HepG2 (cell line): ENCODE data around the gene ISG20L2. TPM values are rescaled to one million over a fixed set of nuclear protein-coding genes. Genes with fewer than 3 reads are reported as not detected.
A peak's percentile ranks its signal among the peaks of the same experiment; 100 is the strongest.

Source experiments
- ATAC-seq: fragments of 200-7000 bp; cut with Tn5 transposase; 3 replicates; pipeline ENCODE4 v1.9.1; 2020; ENCODE audit warnings: mild to moderate bottlenecking, moderate library complexity
- BruUV-seq: library from RNA; stranded (reverse); fragments of 400-500 nt; replicated peaks from 2 replicates; lab custom pipeline; 2021; lab: Mats Ljungman, UMichigan
- CTCF ChIA-PET: fragments of 300-600 bp; formaldehyde crosslinking; extraction: SDS; loops from one replicate; lab custom pipeline; 2021; ENCODE audit warnings: low total read pairs, inconsistent platforms, low intra/inter-chr PET ratio; lab: Yijun Ruan, JAX
- POLR2A ChIA-PET: fragments of 350-600 bp; sonication (Branson Sonifier 250); formaldehyde crosslinking; loops from one replicate; lab custom pipeline; 2020; ENCODE audit warnings: antibody characterized with exemption, inconsistent platforms; lab: Yijun Ruan, JAX
- DNase-seq: peaks from one replicate; pipeline ENCODE4 v3.0.0-alpha.2; 2015; ENCODE audit warnings: low spot score
- FAIRE-seq: peaks from 3 replicates; lab custom pipeline; 2011; peaks lifted over from hg19 to GRCh38; lab: Jason Lieb, UNC
- H2AFZ ChIP-seq: one replicate; pipeline ENCODE4 v1.6.1; 2011; ENCODE audit warnings: low read length, inconsistent platforms
- H3K27ac ChIP-seq: fragments of 300-600 bp; 3 replicates; pipeline ENCODE4 v1.8.0; 2011; ENCODE audit warnings: mixed run types, mild to moderate bottlenecking, mixed read lengths, low read length, inconsistent platforms; ENCODE audit not compliant: insufficient read depth; ENCODE audit errors: extremely low read length
- H3K27me3 ChIP-seq, 2 experiments: fragments of 200-600 bp in 1 of 2; 2 replicates in 1 of 2; 3 replicates in 1 of 2; pipeline versions ENCODE4 v1.6.0 to v1.8.0; 2011; ENCODE audit warnings: low read length in 2 of 2, mild to moderate bottlenecking in 2 of 2, moderate library complexity in 2 of 2, inconsistent platforms in 1 of 2; ENCODE audit not compliant: insufficient read depth in 2 of 2, control insufficient read depth in 1 of 2
- H3K36me3 ChIP-seq, 2 experiments: fragments of 200-600 bp in 1 of 2; replicated peaks in 1 of 2; 2 replicates in 1 of 2; 3 replicates in 1 of 2; pipeline versions ENCODE4 v1.5.1 to v1.8.0; 2011; ENCODE audit warnings: low read length in 2 of 2, inconsistent platforms in 1 of 2; ENCODE audit not compliant: insufficient read depth in 2 of 2, control insufficient read depth in 1 of 2
- H3K4me1 ChIP-seq: 2 replicates; pipeline ENCODE4 v1.5.1; 2012; ENCODE audit warnings: low read length, inconsistent platforms; ENCODE audit not compliant: insufficient read depth
- H3K4me2 ChIP-seq: 2 replicates; pipeline ENCODE4 v1.6.0; 2011; ENCODE audit warnings: low read depth, low read length, inconsistent platforms
- H3K4me3 ChIP-seq, 3 experiments: fragments of 200-600 bp in 1 of 3; sonication (generic), shearing (Covaris generic) in 1 of 3; replicated peaks in 1 of 3; 2 replicates each; pipeline ENCODE4 v1.5.1; 2011 to 2016; ENCODE audit warnings: low read length in 3 of 3, inconsistent platforms in 2 of 3, low read depth in 2 of 3, mild to moderate bottlenecking in 2 of 3, control low read depth in 1 of 3, mixed read lengths in 1 of 3; ENCODE audit not compliant: insufficient read depth in 1 of 3
- H3K79me2 ChIP-seq: one replicate; pipeline ENCODE4 v1.6.1; 2011; ENCODE audit warnings: low read length, inconsistent platforms; ENCODE audit not compliant: insufficient read depth
- H3K9ac ChIP-seq: 2 replicates; pipeline ENCODE4 v1.6.0; 2011; ENCODE audit warnings: mild to moderate bottlenecking, low read depth, low read length, inconsistent platforms; ENCODE audit not compliant: insufficient read depth
- H3K9me3 ChIP-seq: 2 replicates; pipeline ENCODE4 v1.5.1; 2012; ENCODE audit warnings: mild to moderate bottlenecking, low read length
- H4K20me1 ChIP-seq: 2 replicates; pipeline ENCODE4 v1.6.0; 2011; ENCODE audit warnings: inconsistent platforms, mild to moderate bottlenecking, low read length, moderate library complexity; ENCODE audit not compliant: insufficient read depth
- ARID2 ChIP-seq: sonication (generic); formaldehyde crosslinking; IDR thresholded peaks from 2 replicates; pipeline ENCODE4 v1.8.1; 2022; ENCODE audit warnings: mild to moderate bottlenecking, missing genetic modification reagents, borderline replicate concordance
- BRD4 ChIP-seq: sonication (generic); formaldehyde crosslinking; IDR thresholded peaks from 2 replicates; pipeline ENCODE4 v1.4.0; 2020; ENCODE audit warnings: missing genetic modification reagents
- GABPB1 ChIP-seq: IDR thresholded peaks from 2 replicates; pipeline ENCODE4 v1.6.1; 2016; ENCODE audit warnings: mild to moderate bottlenecking, missing genetic modification reagents, moderate library complexity, missing compliant biosample characterization
- GATAD2A ChIP-seq: IDR thresholded peaks from 2 replicates; pipeline ENCODE4 v1.6.1; 2016
- KLF11 ChIP-seq: IDR thresholded peaks from 2 replicates; pipeline ENCODE4 v1.6.1; 2016; ENCODE audit warnings: missing compliant biosample characterization
- NR2C2 ChIP-seq: sonication (generic); formaldehyde crosslinking; IDR thresholded peaks from 2 replicates; pipeline ENCODE4 v1.4.0; 2020; ENCODE audit warnings: missing genetic modification reagents, mild to moderate bottlenecking, moderate library complexity, borderline replicate concordance
- NR2F2 ChIP-seq: IDR thresholded peaks from 2 replicates; pipeline ENCODE4 v1.6.1; 2012; ENCODE audit warnings: low read depth, inconsistent platforms, borderline replicate concordance
- PCBP2 ChIP-seq: fragments of 200-400 bp; formaldehyde crosslinking; optimal IDR thresholded peaks from 2 replicates; pipeline ENCODE3; 2018; ENCODE audit warnings: low read length, low read depth; ENCODE audit not compliant: poor library complexity, severe bottlenecking
- RAD51 ChIP-seq: fragments of 450-650 bp; IDR thresholded peaks from 2 replicates; pipeline ENCODE4 v1.6.1; 2016; ENCODE audit warnings: borderline replicate concordance
- RBM22 ChIP-seq: fragments of 200-400 bp; formaldehyde crosslinking; optimal IDR thresholded peaks from 2 replicates; pipeline ENCODE3; 2017; ENCODE audit warnings: mild to moderate bottlenecking, low read length, moderate library complexity
- RELA ChIP-seq: sonication (generic); formaldehyde crosslinking; IDR thresholded peaks from 2 replicates; pipeline ENCODE4 v1.4.0; 2020; ENCODE audit warnings: missing genetic modification reagents
- RNF2 ChIP-seq: fragments of 450-650 bp; conservative IDR thresholded peaks from 2 replicates; pipeline ENCODE4 v1.6.1; 2016; ENCODE audit warnings: low read depth
- SATB2 ChIP-seq: sonication (generic); formaldehyde crosslinking; IDR thresholded peaks from 2 replicates; pipeline ENCODE4 v1.5.0; 2020; ENCODE audit warnings: missing genetic modification reagents
- SMAD9 ChIP-seq: sonication (generic); formaldehyde crosslinking; IDR thresholded peaks from 2 replicates; pipeline ENCODE4 v1.5.1; 2020; ENCODE audit warnings: mild to moderate bottlenecking, missing genetic modification reagents
- SUZ12 ChIP-seq: fragments of 150-350 bp; IDR thresholded peaks from 2 replicates; pipeline ENCODE4 v1.6.1; 2014; ENCODE audit warnings: low read depth, low read length
- TEAD2 ChIP-seq: sonication (generic); formaldehyde crosslinking; IDR thresholded peaks from 2 replicates; pipeline ENCODE4 v1.9.0; 2021; ENCODE audit warnings: missing genetic modification reagents
- ZBTB38 ChIP-seq: sonication (generic); formaldehyde crosslinking; IDR thresholded peaks from 2 replicates; pipeline ENCODE4 v1.5.1; 2020; ENCODE audit warnings: mild to moderate bottlenecking, missing genetic modification reagents
- ZFP36 ChIP-seq: fragments of 150-350 bp; IDR thresholded peaks from 2 replicates; pipeline ENCODE4 v1.6.1; 2018; ENCODE audit warnings: borderline replicate concordance, low read length, low read depth; ENCODE audit not compliant: partially characterized antibody
- ZNF333 ChIP-seq: sonication (generic); formaldehyde crosslinking; IDR thresholded peaks from 2 replicates; pipeline ENCODE4 v1.4.0; 2020; ENCODE audit warnings: mild to moderate bottlenecking, missing genetic modification reagents, borderline replicate concordance
- ZNF335 ChIP-seq: sonication (generic); formaldehyde crosslinking; IDR thresholded peaks from 2 replicates; pipeline ENCODE4 v1.4.0; 2020; ENCODE audit warnings: missing genetic modification reagents
- ZNF34 ChIP-seq: sonication (generic); formaldehyde crosslinking; IDR thresholded peaks from 2 replicates; pipeline ENCODE4 v1.4.0; 2020; ENCODE audit warnings: mild to moderate bottlenecking, missing genetic modification reagents, borderline replicate concordance
- ZNF530 ChIP-seq: sonication (generic); formaldehyde crosslinking; IDR thresholded peaks from 2 replicates; pipeline ENCODE4 v1.5.0; 2020; ENCODE audit warnings: low read depth, mild to moderate bottlenecking, missing genetic modification reagents
- ZNF660 ChIP-seq: sonication (generic); formaldehyde crosslinking; IDR thresholded peaks from 2 replicates; pipeline ENCODE4 v1.5.1; 2020; ENCODE audit warnings: mild to moderate bottlenecking, low read depth, missing genetic modification reagents, borderline replicate concordance
- ZNF670 ChIP-seq: sonication (generic); formaldehyde crosslinking; IDR thresholded peaks from 2 replicates; pipeline ENCODE4 v1.8.0; 2022; ENCODE audit warnings: mild to moderate bottlenecking, missing genetic modification reagents, borderline replicate concordance
- ZNF704 ChIP-seq: sonication (generic); formaldehyde crosslinking; IDR thresholded peaks from 2 replicates; pipeline ENCODE4 v1.8.1; 2023; ENCODE audit warnings: mild to moderate bottlenecking, inconsistent platforms, moderate library complexity, missing genetic modification reagents, borderline replicate concordance
- ZNF761 ChIP-seq: sonication (generic); formaldehyde crosslinking; conservative IDR thresholded peaks from 2 replicates; pipeline ENCODE4 v1.4.0; 2020; ENCODE audit warnings: mild to moderate bottlenecking, missing genetic modification reagents
- WGBS: methylation state at CpG from one replicate; pipeline ENCODE4 v1.1.6; 2017; ENCODE audit warnings: low lambda C conversion rate; 5-methylcytosine and 5-hydroxymethylcytosine counted together
- in situ Hi-C: cut with HindIII; loops from 2 replicates; pipeline ENCODE4 v1.10.0; 2017; ENCODE audit warnings: low pct_unique_long_range_greater_than_20kb; ENCODE audit not compliant: extremely low pct_ligation_motif_present
- intact Hi-C: fragments of 100-400 bp; cut with micrococcal nuclease; formaldehyde crosslinking; loops from one replicate; pipeline ENCODE4 v1.10.0; 2022; ENCODE audit not compliant: unreplicated experiment
- polyA plus RNA-seq, 8 experiments: library from polyadenylated mRNA; depleted of rRNA in 3 of 8; stranded (reverse) in 7 of 8; unstranded in 1 of 8; fragments of >200 nt; fragmentation: Illumina TruSeq in 4 of 8; extraction: Trizol in 4 of 8; gene quantifications; 2 replicates each; pipeline versions ENCODE4 v1.2.1 to v1.2.3, GENCODE V29; 2011 to 2016; ENCODE audit warnings: low read depth in 4 of 8, missing spikeins in 1 of 8, mixed read lengths in 1 of 8; ENCODE audit not compliant: insufficient read depth in 1 of 8
- total RNA-seq, 5 experiments: library from RNA; depleted of rRNA; stranded (reverse); fragments of >200 nt; fragmentation: Illumina TruSeq; extraction: Trizol; gene quantifications; 2 replicates each; pipeline ENCODE4 v1.2.3, GENCODE V29; 2016; ENCODE audit warnings: low read depth in 1 of 5

Gene ISG20L2
- total and polyA plus RNA-seq, 2 of the 13 experiments (the other 11 are each of a cell fraction or from before 2014, with no cell fraction given), result 19.8 to 21.3 TPM

DNA sequence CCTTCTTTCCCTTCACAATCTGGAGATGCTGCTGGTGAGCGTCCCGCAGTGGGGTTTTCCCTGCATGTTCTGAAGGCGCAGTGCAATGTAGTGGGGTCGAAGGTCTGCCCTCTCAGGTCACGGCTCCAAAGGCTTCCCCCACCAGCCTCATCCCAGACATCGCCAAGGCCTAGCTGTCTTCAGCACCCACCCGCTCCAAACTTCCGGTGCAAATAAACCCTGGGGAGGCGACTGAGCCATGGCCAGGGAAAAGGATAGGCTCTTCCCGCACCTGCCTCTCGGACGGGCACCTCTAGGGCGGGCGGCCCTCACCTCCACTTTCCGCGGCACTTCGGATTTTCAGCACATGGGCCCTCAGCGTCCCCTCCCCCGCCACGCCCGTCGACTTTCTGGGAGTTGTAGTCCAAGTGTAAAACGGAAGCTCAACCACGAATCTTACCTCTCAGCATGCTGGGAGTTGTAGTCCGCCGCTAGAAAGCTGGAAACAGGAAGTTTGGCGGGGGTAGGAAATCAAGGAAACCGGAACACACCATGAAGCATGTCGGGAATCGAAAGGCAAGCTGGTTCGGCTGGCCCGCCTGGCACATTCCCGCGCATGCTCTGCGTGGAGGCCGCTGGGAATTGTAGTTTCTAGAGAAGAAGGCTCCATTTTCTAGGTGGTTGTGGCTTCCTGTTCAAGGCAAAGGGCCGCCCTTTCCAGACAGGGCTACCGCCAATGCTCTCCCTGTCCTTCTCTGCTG lies 12.3 kb upstream of the ISG20L2 start, which contains the start of gene MRPL24:
Gene MRPL24, minus strand, starts transcription at position 348 of the 740 bp plus-strand sequence. CDS start 2,384 bp downstream, outside the sequence.
- no TSS peak for BruUV-seq
- peaks cover 6% of the 10 kb centered on the region for H4K20me1 ChIP-seq
- H3K4me3 ChIP-seq, result peak within 1 kb of the TSS; percentile 78 to 93 (median 81)
- peak; percentile 91 for ATAC-seq
- in situ Hi-C loops, result no loop called here
- ChIA-PET POLR2A (interaction anchor here (0.7 to 3.3 kb wide), 13 partner anchors 9 to 1804 kb away, joined by 3 to 125 read pairs (median 4); partner anchors contain the start of genes CRABP2, HDGF, ISG20L2 and MEF2D), CTCF (no interaction called here)
- H3K9me3 ChIP-seq, result no peaks in the 10 kb centered on the region
- peak within 1 kb of the TSS; percentile 98 for H3K4me2 ChIP-seq
- no peak within 1 kb of the TSS for H2AFZ ChIP-seq
- peak; percentile 99 for FAIRE-seq
- H3K27ac ChIP-seq, result peak within 1 kb of the TSS; percentile 83
- peaks cover 11 to 37% of the 10 kb centered on the region in 2 experiments; a peak in 4 of 5 replicates for H3K36me3 ChIP-seq
- peak within 1 kb of the TSS; percentile 91 for H3K9ac ChIP-seq
- peaks cover 22% of the 10 kb centered on the region for H3K4me1 ChIP-seq
- intact Hi-C loops, result loop anchor here (1.0 kb wide), 1 partner anchor 26 kb away; the partner anchor contains the start of gene PRCC
- H3K27me3 ChIP-seq, result no peaks in the 10 kb centered on the region; a peak in 1 of 5 replicates
- 1% methylated on average over 25 of the region's 38 CpGs for WGBS
- DNase-seq, result peak; percentile 99
- peaks cover 18% of the 10 kb centered on the region for H3K79me2 ChIP-seq
- TF ChIP-seq RAD51, result no peak
- 0 out of 2 replicates have a peak, but pooled peaks have one; percentile 32 for TF ChIP-seq ZNF34
- TF ChIP-seq ZNF670 (CRISPR knock-in tag), result peak; percentile 70; the same call in 1 of the 2 replicates
- TF ChIP-seq BRD4, result peak; percentile 78
- TF ChIP-seq TEAD2 (CRISPR knock-in tag), result no peak
- peak; percentile 92; the same call in 1 of the 2 replicates for TF ChIP-seq SMAD9 (CRISPR knock-in tag)
- no peak for TF ChIP-seq PCBP2
- no peak for TF ChIP-seq KLF11 (CRISPR knock-in tag)
- TF ChIP-seq ZNF530 (CRISPR knock-in tag), result no peak
- no peak for TF ChIP-seq ZNF660 (CRISPR knock-in tag)
- no peak for TF ChIP-seq SATB2 (CRISPR knock-in tag)
- TF ChIP-seq RELA (CRISPR knock-in tag), result no peak
- TF ChIP-seq RBM22, result peak; percentile 96
- TF ChIP-seq NR2F2, result peak; percentile 68; the same call in 1 of the 2 replicates
- 0 out of 2 replicates have a peak, but pooled peaks have one; percentile 23 for TF ChIP-seq GATAD2A (CRISPR knock-in tag)
- peak; percentile 90 for TF ChIP-seq ZBTB38 (CRISPR knock-in tag)
- TF ChIP-seq SUZ12, result peak; percentile 90
- TF ChIP-seq ZFP36, result no peak
- TF ChIP-seq ZNF761 (CRISPR knock-in tag), result peak; percentile 48; the same call in 1 of the 2 replicates
- TF ChIP-seq ZNF335, result peak; percentile 86
- peak; percentile 69; the same call in 1 of the 2 replicates for TF ChIP-seq RNF2
- no peak; the same call in 1 of the 2 replicates for TF ChIP-seq ARID2 (CRISPR knock-in tag)
- peak; percentile 95 for TF ChIP-seq NR2C2 (CRISPR knock-in tag)
- peak; percentile 83; the same call in 1 of the 2 replicates for TF ChIP-seq ZNF704 (CRISPR knock-in tag)
- peak; percentile 98 for TF ChIP-seq GABPB1 (CRISPR knock-in tag)
- TF ChIP-seq ZNF333 (CRISPR knock-in tag), result peak; percentile 90
